Measurements from ENCODE around the gene ITGB5.

GRCh38 chr3:124923833-124924232 is 36.7 kb upstream of the ITGB5 start:
- TF ChIP-seq ZC3H10 (CRISPR knock-in tag; IDR thresholded peaks at IDR 0.05) (no peak), PPARA (CRISPR knock-in tag; IDR thresholded peaks at IDR 0.05; ENCODE audit: borderline replicate concordance) (no peak), ISL1 (CRISPR knock-in tag; IDR thresholded peaks at IDR 0.05) (no peak), TSHZ2 (CRISPR knock-in tag; IDR thresholded peaks at IDR 0.05) (no peak), PATZ1 (CRISPR knock-in tag; IDR thresholded peaks at IDR 0.05; ENCODE audit: borderline replicate concordance) (no peak), BACH2 (CRISPR knock-in tag; IDR thresholded peaks at IDR 0.05; ENCODE audit: borderline replicate concordance) (no peak), ZFP30 (CRISPR knock-in tag; IDR thresholded peaks at IDR 0.05) (no peak)

Data from SK-N-SH treated with all-trans-retinoic acid at 6 μM for 48 hours (cell line).